ENCODE data around the gene PLCZ1. TPM values are rescaled to one million over a fixed set of nuclear protein-coding genes. Genes with fewer than 3 reads are reported as not detected.

PLCZ1 gene
- total and polyA plus RNA-seq, 10 of the 15 experiments (the other 5 are each of a cell fraction or from before 2014, with no cell fraction given), result not detected

DNA sequence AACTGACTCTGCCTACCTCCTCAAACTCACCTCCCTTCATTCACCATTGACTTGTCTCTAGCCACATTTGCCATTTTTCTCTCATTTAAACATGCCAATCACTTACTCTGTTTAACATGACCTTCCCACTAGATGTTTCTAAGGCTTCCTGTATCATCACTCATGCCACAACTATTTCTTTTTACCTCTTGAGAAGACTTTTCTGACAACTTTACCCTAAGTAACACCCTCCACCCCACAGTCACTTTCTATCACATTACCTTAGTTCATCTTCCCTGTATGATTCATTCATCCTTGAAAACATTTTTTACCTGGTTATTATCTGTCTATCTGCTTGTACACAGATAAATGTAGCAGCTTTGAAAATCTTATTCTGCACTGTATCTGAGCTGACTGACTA lies 19.4 kb downstream of the PLCZ1 start (continued):
- TF ChIP-seq RB1 (IDR thresholded peaks at IDR 0.05; ENCODE audit: borderline replicate concordance) (no peak), NFYA (IDR thresholded peaks at IDR 0.05; ENCODE audit: borderline replicate concordance, low read depth, low read length) (no peak), SREBF1 (IDR thresholded peaks at IDR 0.05; ENCODE audit: low read length) (no peak), CBFB (IDR thresholded peaks at IDR 0.05; ENCODE audit: low read depth) (no peak), ZNF384 (IDR thresholded peaks at IDR 0.05; ENCODE audit: borderline replicate concordance, low read depth, low read length) (no peak), CHD1 (IDR thresholded peaks at IDR 0.05; ENCODE audit: low read depth, low read length) (no peak), ETV6 (conservative IDR thresholded peaks at IDR 0.05 in 1 of 2, IDR thresholded peaks at IDR 0.05 in 1 of 2; ENCODE audit: borderline replicate concordance in 1 of 2, low read depth in 1 of 2) (no peak)
- TF ChIP-seq, protein P1, sequence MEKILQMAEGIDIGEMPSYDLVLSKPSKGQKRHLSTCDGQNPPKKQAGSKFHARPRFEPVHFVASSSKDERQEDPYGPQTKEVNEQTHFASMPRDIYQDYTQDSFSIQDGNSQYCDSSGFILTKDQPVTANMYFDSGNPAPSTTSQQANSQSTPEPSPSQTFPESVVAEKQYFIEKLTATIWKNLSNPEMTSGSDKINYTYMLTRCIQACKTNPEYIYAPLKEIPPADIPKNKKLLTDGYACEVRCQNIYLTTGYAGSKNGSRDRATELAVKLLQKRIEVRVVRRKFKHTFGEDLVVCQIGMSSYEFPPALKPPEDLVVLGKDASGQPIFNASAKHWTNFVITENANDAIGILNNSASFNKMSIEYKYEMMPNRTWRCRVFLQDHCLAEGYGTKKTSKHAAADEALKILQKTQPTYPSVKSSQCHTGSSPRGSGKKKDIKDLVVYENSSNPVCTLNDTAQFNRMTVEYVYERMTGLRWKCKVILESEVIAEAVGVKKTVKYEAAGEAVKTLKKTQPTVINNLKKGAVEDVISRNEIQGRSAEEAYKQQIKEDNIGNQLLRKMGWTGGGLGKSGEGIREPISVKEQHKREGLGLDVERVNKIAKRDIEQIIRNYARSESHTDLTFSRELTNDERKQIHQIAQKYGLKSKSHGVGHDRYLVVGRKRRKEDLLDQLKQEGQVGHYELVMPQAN (conservative IDR thresholded peaks at IDR 0.05), result no peak

DNA sequence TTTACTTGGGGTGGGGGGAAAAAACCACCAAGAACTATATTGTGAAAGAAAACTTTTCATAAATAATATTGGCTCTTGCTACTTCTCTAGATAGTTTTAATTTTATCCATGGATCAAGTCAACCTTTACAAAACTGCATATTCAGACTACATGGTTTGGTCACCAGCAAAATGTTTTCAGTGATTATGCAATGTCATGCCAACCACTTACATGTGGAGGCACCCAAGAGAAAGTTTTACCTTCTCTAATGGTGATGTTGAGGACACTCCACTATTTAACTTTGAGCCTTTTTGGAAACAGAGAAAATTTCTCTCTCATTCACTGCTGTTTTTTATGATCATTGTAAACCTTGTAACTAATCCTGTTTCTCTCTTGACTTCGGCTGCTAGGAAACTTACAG lies 21.6 kb downstream of the PLCZ1 start:
- Histone ChIP-seq H3K4me3 (no peak overlapping the region), H3K4me2 (ENCODE audit: control insufficient read depth, insufficient read depth) (no peak overlapping the region), H3K27me3 (replicated peaks in 1 of 2; ENCODE audit: control insufficient read depth in 2 of 2, insufficient read depth in 2 of 2, low read length in 1 of 2) (no peaks in the 10 kb centered on the region), H2AFZ (ENCODE audit: control insufficient read depth, low read depth, low read length) (no peak overlapping the region), H3K9me3 (replicated peaks; ENCODE audit: control insufficient read depth, insufficient read depth, low read length) (no peaks in the 10 kb centered on the region), H3K79me2 (ENCODE audit: control insufficient read depth, insufficient read depth, low read length) (no peaks in the 10 kb centered on the region), H3K4me1 (ENCODE audit: control insufficient read depth, insufficient read depth, low read length) (no peaks in the 10 kb centered on the region), H3K36me3 (ENCODE audit: control insufficient read depth in 2 of 2, insufficient read depth in 2 of 2, low read length in 1 of 2) (no peaks in the 10 kb centered on the region), H3K27ac (ENCODE audit: control insufficient read depth, insufficient read depth) (no peak overlapping the region), H3K9ac (ENCODE audit: control insufficient read depth, insufficient read depth, low read length) (no peak overlapping the region), H4K20me1 (ENCODE audit: control insufficient read depth, insufficient read depth) (no peaks in the 10 kb centered on the region)
- ChIA-PET CTCF (no interaction called here), SMC1A (ENCODE audit: uncharacterized antibody, unreplicated experiment) (no interaction called here), RAD21 (ENCODE audit: unreplicated experiment) (no interaction called here), POLR2A (no interaction called here)
- DNase-seq (ENCODE audit: low read depth, low spot score) (no peak), ATAC-seq (no peak), FAIRE-seq (no peak)
- TF ChIP-seq BACH1 (IDR thresholded peaks at IDR 0.05; ENCODE audit: borderline replicate concordance) (no peak), EGR1 (IDR thresholded peaks at IDR 0.05; ENCODE audit: borderline replicate concordance in 1 of 2, low read depth in 2 of 2, low read length in 2 of 2) (no peak)
- in situ Hi-C loops (cut with MboI), result no loop called here
- BruUV-seq (replicated peaks), result no TSS peak
- WGBS (ENCODE audit: insufficient coverage, insufficient replicate concordance, low lambda C conversion rate, missing lambda C conversion rate), result 17% methylated on average over 1 of the region's 1 CpG
- intact Hi-C loops (cut with micrococcal nuclease; ENCODE audit: unreplicated experiment), result no loop called here
